ENCODE results near the gene TOX2.

DNA sequence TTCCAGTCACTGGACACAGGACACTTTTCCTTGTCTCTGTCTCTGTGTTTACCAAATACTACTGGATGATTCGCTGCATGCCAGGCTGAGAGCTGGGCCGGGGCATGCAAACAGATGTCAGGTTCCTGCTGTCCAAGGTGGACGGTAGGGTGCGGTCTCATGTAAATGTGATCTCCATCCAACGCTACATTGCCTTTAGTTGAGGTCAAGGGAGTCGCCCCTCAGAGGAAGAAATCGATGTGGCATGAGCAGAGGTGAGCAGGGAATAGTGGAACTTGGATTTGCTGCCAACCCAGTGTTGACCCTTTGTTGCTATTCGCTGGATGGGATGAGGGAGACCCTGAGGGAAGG, 9.8 kb upstream of the TOX2 start:
- TF ChIP-seq POLR2AphosphoS5 (IDR thresholded peaks at IDR 0.05; ENCODE audit: low read depth, low read length) (no peak), POLR2A (IDR thresholded peaks at IDR 0.05; ENCODE audit: low read depth, low read length) (no peak)

Measured in GM12891 (cell line).